BJ (cell line): ENCODE results near the gene SOX12. TPM values are rescaled to one million over a fixed set of nuclear protein-coding genes. Genes with fewer than 3 reads are reported as not detected.
"Not testable (repeated sequence)": the region's sequence is repeated elsewhere in the genome, so short reads cannot be mapped to it uniquely, and the experiment has no call there.

Experiments
- CTCF ChIA-PET: fragments of 350-600 bp; formaldehyde crosslinking; extraction: SDS; loops from one replicate; lab custom pipeline; 2021; ENCODE audit warnings: antibody characterized with exemption, inconsistent platforms; lab: Yijun Ruan, JAX
- POLR2A ChIA-PET: fragments of 300-600 bp; sonication (Branson Sonifier 250); formaldehyde crosslinking; extraction: SDS; loops from one replicate; lab custom pipeline; 2021; ENCODE audit warnings: antibody characterized with exemption; lab: Charles Lee
- DNase-seq: peaks from one replicate; pipeline ENCODE4 v3.0.0-alpha.2; 2011; ENCODE audit warnings: low read depth
- H3K27me3 ChIP-seq: 2 replicates; pipeline ENCODE4 v1.6.0; 2011; ENCODE audit warnings: low read length; ENCODE audit not compliant: control insufficient read depth, insufficient read depth
- H3K36me3 ChIP-seq: 2 replicates; pipeline ENCODE4 v1.5.1; 2011; ENCODE audit warnings: low read length; ENCODE audit not compliant: control insufficient read depth, insufficient read depth
- H3K4me3 ChIP-seq: 2 replicates; pipeline ENCODE4 v1.5.1; 2011; ENCODE audit warnings: low read depth, mild to moderate bottlenecking, control low read depth, low read length
- polyA plus RNA-seq: library from polyadenylated mRNA; depleted of rRNA; stranded (reverse); fragments of >200 nt; gene quantifications from 2 replicates; pipeline ENCODE4 v1.2.3, GENCODE V29; 2011
- TF ChIP-seq, protein P1 (sequence below): IDR thresholded peaks from 2 replicates; pipeline ENCODE4 v1.5.1; 2011; ENCODE audit warnings: low read depth, mild to moderate bottlenecking, control low read depth, inconsistent platforms, low read length, moderate library complexity; ENCODE audit not compliant: insufficient read depth

The SOX12 gene
- polyA plus RNA-seq, 1 experiment, result 3.6 TPM

DNA sequence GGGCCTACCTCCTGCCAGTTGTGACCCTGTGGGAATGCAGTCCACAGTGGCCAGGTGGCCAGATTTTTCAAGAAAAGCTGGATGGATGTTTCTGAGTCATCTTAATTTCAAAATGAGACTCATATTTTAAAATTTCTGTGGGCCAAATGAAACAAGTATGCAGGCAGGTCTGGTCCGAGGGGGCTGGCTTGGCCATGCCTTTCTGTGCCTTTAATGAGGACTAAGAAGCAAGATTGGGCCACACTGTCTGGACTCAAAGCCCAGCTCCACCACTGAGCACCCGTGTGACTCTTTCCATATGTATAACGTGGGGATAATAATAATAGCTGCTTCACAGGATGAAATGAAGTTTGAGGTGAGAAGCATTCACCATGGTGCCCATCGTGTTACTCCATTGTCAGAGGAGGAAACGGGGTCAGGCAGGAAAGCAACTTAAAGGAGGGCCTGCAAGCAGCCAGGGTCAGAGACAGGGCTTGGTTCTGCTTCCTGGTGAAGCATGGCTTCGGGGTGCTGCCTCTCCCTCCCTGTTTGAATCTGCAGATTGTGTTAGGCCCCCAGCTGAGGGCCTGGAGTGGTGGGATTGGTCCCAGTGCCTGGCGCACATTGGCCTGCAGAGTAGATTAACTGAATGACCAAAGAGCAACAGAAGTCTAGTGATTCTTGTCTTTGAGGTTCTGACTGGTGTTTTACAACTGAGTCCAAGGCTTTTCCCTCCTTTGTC lies 3.8 kb downstream of the SOX12 start:
- ChIA-PET CTCF (interaction anchor here (0.6 to 3.5 kb wide), 13 partner anchors 12 to 216 kb away, joined by 3 to 25 read pairs (median 4); partner anchors contain the start of gene NRSN2), POLR2A (no interaction called here)
- Histone ChIP-seq H3K36me3 (peaks cover 3% of the 10 kb centered on the region; the same call in 1 of the 2 replicates), H3K4me3 (no peak overlapping the region), H3K27me3 (no peaks in the 10 kb centered on the region)
- DNase-seq, result no peak
- TF ChIP-seq, protein P1, sequence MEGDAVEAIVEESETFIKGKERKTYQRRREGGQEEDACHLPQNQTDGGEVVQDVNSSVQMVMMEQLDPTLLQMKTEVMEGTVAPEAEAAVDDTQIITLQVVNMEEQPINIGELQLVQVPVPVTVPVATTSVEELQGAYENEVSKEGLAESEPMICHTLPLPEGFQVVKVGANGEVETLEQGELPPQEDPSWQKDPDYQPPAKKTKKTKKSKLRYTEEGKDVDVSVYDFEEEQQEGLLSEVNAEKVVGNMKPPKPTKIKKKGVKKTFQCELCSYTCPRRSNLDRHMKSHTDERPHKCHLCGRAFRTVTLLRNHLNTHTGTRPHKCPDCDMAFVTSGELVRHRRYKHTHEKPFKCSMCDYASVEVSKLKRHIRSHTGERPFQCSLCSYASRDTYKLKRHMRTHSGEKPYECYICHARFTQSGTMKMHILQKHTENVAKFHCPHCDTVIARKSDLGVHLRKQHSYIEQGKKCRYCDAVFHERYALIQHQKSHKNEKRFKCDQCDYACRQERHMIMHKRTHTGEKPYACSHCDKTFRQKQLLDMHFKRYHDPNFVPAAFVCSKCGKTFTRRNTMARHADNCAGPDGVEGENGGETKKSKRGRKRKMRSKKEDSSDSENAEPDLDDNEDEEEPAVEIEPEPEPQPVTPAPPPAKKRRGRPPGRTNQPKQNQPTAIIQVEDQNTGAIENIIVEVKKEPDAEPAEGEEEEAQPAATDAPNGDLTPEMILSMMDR, result no peak

DNA sequence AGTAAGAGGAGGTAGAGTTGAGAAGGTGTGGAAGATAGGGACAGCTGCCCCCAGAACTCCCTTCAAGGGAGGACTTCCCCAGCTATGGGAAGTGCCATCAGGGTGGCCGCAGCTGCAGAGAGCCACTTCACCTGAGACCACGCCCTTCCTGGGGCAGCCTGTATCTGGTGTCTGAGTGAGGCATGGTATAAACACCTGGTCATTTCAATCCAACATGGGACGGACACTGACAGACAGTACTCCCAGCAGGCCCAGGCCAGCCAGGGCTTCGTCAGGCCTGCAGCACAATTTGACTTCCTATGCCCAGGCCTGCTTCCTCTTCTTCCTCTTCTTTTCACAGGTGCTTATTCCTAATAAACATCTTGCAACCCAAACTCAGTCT lies 4.5 kb downstream of the SOX12 start:
- TF ChIP-seq, protein P1, result no peak
- no peak for DNase-seq
- peaks cover 3% of the 10 kb centered on the region; the same call in 1 of the 2 replicates for H3K36me3 ChIP-seq
- CTCF ChIA-PET, result interaction anchor here (0.7 to 3.5 kb wide), 19 partner anchors 10 to 215 kb away, joined by 3 to 25 read pairs (median 6); partner anchors contain the start of genes DEFB132 and NRSN2
- H3K4me3 ChIP-seq, result no peak overlapping the region
- POLR2A ChIA-PET, result no interaction called here
- H3K27me3 ChIP-seq, result no peaks in the 10 kb centered on the region

DNA sequence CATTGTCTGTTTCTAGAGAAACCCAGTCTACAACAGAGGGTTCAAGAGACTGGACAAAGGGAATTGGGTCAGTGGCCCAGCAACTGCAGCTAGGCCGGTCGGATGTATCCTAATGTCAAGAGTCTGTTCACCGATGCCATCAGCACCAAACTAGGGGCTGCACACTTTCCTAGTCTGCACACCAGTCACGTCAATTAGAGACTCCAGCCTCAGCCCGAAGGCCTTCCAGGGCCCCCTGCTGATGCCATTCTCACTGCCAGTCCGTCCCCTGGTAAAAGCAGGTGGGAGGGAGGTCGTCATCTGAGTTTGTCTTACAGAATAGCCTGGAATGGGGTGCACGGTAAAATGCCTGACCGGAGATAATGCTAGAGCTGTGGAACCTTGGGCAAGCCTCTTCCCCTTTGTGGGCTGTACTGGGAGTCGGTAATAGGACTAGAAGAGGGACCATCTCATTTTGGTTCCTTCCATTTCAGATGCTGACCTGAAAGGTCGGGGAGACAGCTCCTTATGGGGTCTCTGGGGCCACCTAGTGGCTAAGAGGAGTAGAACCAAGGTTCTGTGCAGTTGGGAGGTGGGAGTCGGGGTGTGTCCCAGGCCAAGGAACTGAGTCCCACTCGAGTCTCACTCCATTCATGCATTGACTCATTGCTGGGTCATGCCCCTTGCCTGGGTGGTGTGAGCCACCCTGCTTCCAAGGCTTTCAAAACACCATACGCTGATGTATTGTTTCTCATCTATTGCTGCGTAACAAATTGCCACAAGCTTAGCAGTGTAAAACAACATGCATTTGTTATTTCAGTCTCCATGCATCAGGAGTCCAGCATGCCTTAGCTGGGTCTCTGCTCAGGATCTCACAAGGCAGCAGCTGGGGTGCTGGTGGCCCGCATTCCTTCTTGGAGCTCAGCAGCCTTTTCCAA lies 5.1 kb downstream of the SOX12 start:
- Histone ChIP-seq H3K4me3 (no peak overlapping the region), H3K27me3 (no peaks in the 10 kb centered on the region), H3K36me3 (peaks cover 3% of the 10 kb centered on the region; the same call in 1 of the 2 replicates)
- ChIA-PET POLR2A (interaction anchor here (0.6 kb wide), 1 partner anchor 66 kb away, joined by 23 read pairs; no protein-coding TSS in a partner anchor), CTCF (interaction anchor here (0.7 to 3.5 kb wide), 34 partner anchors 10 to 214 kb away, joined by 3 to 25 read pairs (median 4); partner anchors contain the start of genes DEFB132, NRSN2 and ZCCHC3)
- no peak for DNase-seq
- TF ChIP-seq, protein P1, result peak; percentile 89

DNA sequence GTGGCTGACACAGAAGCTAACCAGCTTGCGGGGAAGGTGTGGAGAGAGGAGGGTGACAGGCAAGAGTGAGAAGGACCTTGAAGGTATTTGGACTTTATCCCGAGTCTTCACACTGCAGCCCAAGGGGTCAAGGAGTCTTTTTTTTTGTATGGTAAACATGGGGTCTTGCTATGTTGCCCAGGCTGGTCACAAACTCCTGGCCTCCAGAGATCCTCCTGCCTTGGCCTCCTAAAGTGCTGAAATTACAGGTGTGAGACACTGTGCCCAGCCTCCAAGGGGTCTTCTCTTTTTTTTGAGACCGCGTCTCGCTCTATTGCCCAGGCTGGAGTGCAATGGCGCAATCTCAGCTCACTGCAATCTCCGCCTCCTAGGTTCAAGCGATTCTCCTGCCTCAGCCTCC lies 9.2 kb downstream of the SOX12 start:
- ChIA-PET CTCF (interaction anchor here (0.9 kb wide), 1 partner anchor 11 kb away, joined by 3 read pairs; no protein-coding TSS in a partner anchor), POLR2A (no interaction called here)
- H3K36me3 ChIP-seq, result 0 out of 2 replicates have a peak, but pooled peaks cover 2% of the 10 kb centered on the region
- DNase-seq, result no peak
- no peaks in the 10 kb centered on the region for H3K27me3 ChIP-seq
- TF ChIP-seq, protein P1, result no peak
- no peak overlapping the region for H3K4me3 ChIP-seq

DNA sequence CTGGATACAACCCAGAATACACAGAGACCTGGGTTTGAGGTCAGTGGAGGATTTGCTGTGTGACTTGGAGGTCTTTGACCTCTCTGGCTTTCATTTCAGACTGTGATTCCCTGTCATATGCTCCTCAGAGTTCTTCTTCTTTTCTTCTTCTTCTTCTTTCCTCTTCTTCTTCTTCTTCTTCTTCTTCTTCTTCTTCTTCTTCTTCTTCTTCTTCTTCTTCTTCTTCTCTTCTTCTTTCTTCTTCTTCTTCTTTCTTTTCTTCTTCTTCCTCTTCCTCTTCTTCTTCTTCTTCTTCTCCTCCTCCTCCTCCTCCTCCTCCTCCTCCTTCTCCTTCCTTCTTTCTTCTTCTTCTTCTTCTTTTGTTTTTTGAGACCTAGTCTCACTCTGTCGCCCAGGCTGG lies 10.7 kb downstream of the SOX12 start:
- CTCF ChIA-PET, result interaction anchor here (1.6 kb wide), 1 partner anchor 70 kb away, joined by 5 read pairs; no protein-coding TSS in a partner anchor
- POLR2A ChIA-PET, DNase-seq, H3K36me3 ChIP-seq, H3K4me3 ChIP-seq, H3K27me3 ChIP-seq: not testable (repeated sequence)
